Measurements from ENCODE around the gene PEF1.

Gene PEF1

GRCh38 chr1:31655104-31655503, 10.4 kb upstream of the PEF1 start:
- no peak for DNase-seq

- DNase-seq: no peak
Measured at GRCh38 chr1:31654474-31654776, 9.7 kb upstream of the PEF1 start.

- DNase-seq: no peak
Measured at GRCh38 chr1:31653717-31654473, 9.2 kb upstream of the PEF1 start.

- no peak for DNase-seq
Measured at GRCh38 chr1:31652891-31653499, 8.3 kb upstream of the PEF1 start.

- DNase-seq: no peak
Measured at GRCh38 chr1:31651766-31652165, 7.1 kb upstream of the PEF1 start.

- no peak for DNase-seq
Measured at GRCh38 chr1:31651089-31651420, 6.4 kb upstream of the PEF1 start.

- no peak for DNase-seq
Measured at GRCh38 chr1:31650161-31651088, 5.7 kb upstream of the PEF1 start.

GRCh38 chr1:31648641-31649357, 4.1 kb upstream of the PEF1 start:
- no peak for DNase-seq

GRCh38 chr1:31648190-31648589, 3.5 kb upstream of the PEF1 start:
- no peak for DNase-seq

- no peak for DNase-seq
Measured at GRCh38 chr1:31647106-31647505, 2.4 kb upstream of the PEF1 start.

- no peak for DNase-seq
Measured at GRCh38 chr1:31646259-31646960, 1.7 kb upstream of the PEF1 start.

- DNase-seq: peak in 1 of 51 donors; percentile 43
Measured at GRCh38 chr1:31645274-31645568, 545 bp upstream of the PEF1 start.

- DNase-seq: peak in 1 of 51 donors; percentile 32
Measured at GRCh38 chr1:31643976-31644559, 608 bp downstream of the PEF1 start.

GRCh38 chr1:31642897-31643296, 1.8 kb downstream of the PEF1 start:
- no peak for DNase-seq

- DNase-seq: no peak
Measured at GRCh38 chr1:31642366-31642765, 2.3 kb downstream of the PEF1 start.

GRCh38 chr1:31640964-31641363, 3.7 kb downstream of the PEF1 start:
- DNase-seq: no peak

- no peak for DNase-seq
Measured at GRCh38 chr1:31640179-31640578, 4.5 kb downstream of the PEF1 start.

- DNase-seq: no peak
Measured at GRCh38 chr1:31639543-31639942, 5.1 kb downstream of the PEF1 start.

GRCh38 chr1:31637915-31638673, 6.6 kb downstream of the PEF1 start:
- no peak for DNase-seq

GRCh38 chr1:31633117-31633516, 11.6 kb downstream of the PEF1 start:
- DNase-seq: no peak

Measured in hypothalamus (tissue), 51 donors.